ENCODE results near the gene LINS1.

Gene LINS1

GRCh38 chr15:100544338-100544841 is 57.6 kb downstream of the LINS1 start:
- no peak for DNase-seq

GRCh38 chr15:100542290-100542689 is 59.7 kb downstream of the LINS1 start:
- DNase-seq, result no peak

- DNase-seq, result no peak
These were observed 64.7 kb downstream of the LINS1 start for GRCh38 chr15:100537331-100537730.

- DNase-seq, result no peak
These were observed 65.3 kb downstream of the LINS1 start for GRCh38 chr15:100536733-100537132.

GRCh38 chr15:100533886-100534285 is 68.1 kb downstream of the LINS1 start:
- DNase-seq, result no peak

- DNase-seq, result no peak
These were observed 70.1 kb downstream of the LINS1 start for GRCh38 chr15:100531823-100532327.

GRCh38 chr15:100531204-100531603 is 70.8 kb downstream of the LINS1 start:
- no peak for DNase-seq

- DNase-seq, result no peak
These were observed 72.4 kb downstream of the LINS1 start for GRCh38 chr15:100529556-100529955.

GRCh38 chr15:100528833-100529428 is 73.1 kb downstream of the LINS1 start, which contains the start of gene CERS3:
Gene CERS3, minus strand, starts transcription at chr15:100528950. Its CDS starts 27,101 bp downstream, at chr15:100501849.
- DNase-seq, result no peak

- DNase-seq, result no peak
These were observed 75.9 kb downstream of the LINS1 start for GRCh38 chr15:100526027-100526481.

GRCh38 chr15:100525436-100525835 is 76.5 kb downstream of the LINS1 start:
- DNase-seq, result no peak

- DNase-seq, result no peak
These were observed 77.7 kb downstream of the LINS1 start for GRCh38 chr15:100524326-100524725.

GRCh38 chr15:100521907-100522306 is 80.1 kb downstream of the LINS1 start:
- no peak for DNase-seq

GRCh38 chr15:100520132-100520921 is 81.7 kb downstream of the LINS1 start:
- DNase-seq, result no peak

- no peak for DNase-seq
These were observed 84.1 kb downstream of the LINS1 start for GRCh38 chr15:100517846-100518245.
